Ureter (tissue), 1 donor: ENCODE results near the gene BGN. TPM values are rescaled to one million over a fixed set of nuclear protein-coding genes. Genes with fewer than 3 reads are reported as not detected.

Experiments
- DNase-seq: peaks from one replicate; pipeline ENCODE4 v3.0.0-alpha.2; 2020; ENCODE audit warnings: low spot score
- total RNA-seq: library from RNA; stranded (reverse); gene quantifications from one replicate; pipeline ENCODE4 v1.2.4, GENCODE V29; 2023
- donor health status: DM: yes; HTN: yes; CAD: no.

BGN gene
- total RNA-seq, 1 donor from 2014 or later: 77.5 TPM

- no peak for DNase-seq
Measured at GRCh38 chrX:153504445-153505016, 9.8 kb downstream of the BGN start.

- no peak for DNase-seq
Measured at GRCh38 chrX:153505361-153505760, 10.6 kb downstream of the BGN start.

DNA sequence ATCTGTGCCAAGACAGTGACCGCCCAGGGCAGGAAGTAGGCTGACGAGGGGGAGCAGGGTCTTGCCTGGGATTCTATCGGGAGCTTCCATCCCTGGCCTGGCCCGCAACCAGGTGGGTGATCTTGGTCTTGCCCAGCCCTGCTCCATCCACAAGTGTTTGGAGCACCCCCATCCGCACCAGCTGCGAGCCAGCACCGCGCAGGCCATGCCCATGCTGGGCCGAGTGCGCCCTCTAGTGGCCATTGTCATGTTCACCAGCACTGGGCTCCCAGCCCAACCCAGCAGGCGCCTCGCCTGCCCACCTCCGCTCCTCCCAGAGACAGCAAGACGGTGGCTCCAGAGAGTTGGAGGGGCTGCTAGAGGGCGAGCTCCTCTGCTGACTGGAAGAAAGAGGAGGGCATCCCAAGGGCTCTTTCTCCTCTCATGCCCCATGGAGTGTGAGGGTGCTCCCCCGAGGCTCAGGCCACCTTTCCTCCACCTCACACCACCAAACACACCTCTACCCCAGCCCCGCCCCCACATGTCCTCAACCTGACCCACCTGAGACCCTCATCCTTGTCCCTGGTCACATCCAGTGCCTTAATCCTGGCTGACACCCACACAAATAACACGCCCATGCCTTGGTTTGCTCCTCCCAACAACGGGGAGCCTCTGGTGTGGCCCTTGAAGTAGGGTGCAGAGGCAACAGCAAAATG, 12.9 kb downstream of the BGN start:
- peak; percentile 82 for DNase-seq

GRCh38 chrX:153509592-153509991, 14.8 kb downstream of the BGN start:
- no peak for DNase-seq

DNA sequence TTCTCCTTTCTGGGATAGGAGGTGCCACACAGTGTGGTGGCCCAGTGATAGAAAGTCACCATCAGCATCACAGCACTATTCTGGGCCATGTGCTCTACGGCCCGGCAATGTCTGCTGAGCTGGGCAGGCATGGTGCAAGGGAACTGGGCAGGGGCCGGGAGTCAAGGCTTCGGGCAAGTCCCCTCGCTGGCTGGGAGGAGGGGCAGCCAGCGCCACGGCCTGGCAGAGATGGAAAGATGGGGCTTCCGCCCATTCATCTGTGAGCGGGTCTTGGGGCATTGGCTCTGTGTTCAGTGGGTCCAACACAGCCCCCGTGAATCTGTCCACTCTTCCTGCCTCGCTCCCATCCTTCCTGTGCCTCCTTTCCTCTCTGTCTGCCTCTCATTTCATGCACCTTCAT, 15.6 kb downstream of the BGN start:
- DNase-seq: no peak

- no peak for DNase-seq
Measured at GRCh38 chrX:153511784-153512500, 17.2 kb downstream of the BGN start.

DNA sequence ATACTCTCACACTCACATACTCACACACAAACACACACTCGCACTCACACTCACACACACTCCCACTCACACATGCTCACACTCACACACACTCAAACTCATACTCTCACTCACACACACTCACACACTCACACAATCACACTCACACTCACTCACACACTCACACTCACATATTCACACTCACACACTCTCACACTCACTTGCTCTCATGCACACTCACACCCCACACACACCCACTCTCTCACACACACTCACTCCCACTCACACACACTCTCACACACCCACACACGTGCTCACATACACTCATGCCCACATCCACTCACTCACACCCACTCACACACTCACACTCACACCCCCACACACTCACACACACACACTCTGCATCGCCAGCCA, 17.7 kb downstream of the BGN start:
- no peak for DNase-seq

- DNase-seq: no peak
Measured at GRCh38 chrX:153513265-153513664, 18.5 kb downstream of the BGN start.

GRCh38 chrX:153514259-153514658, 19.5 kb downstream of the BGN start:
- no peak for DNase-seq

DNA sequence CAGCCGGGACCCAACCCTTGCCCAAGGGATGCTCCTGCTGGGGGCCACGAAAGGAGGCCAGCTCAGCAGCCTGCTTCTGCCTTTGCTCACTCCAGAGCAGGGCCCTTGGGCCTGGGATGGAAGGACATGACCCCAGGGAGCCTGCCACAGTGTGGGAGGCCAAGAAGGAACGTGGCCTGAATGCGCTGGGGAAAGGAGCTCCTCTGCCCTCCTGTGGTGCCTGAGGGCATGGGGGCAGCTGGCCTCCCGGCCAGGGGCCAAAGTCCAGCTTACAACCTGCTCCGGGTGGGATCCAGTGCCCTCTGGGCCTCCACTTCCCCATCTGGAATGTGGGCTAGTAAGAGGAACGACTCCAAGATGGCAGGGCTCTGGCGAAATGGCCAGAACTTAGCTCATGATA, 20.7 kb downstream of the BGN start:
- no peak for DNase-seq

GRCh38 chrX:153516073-153516472, 21.3 kb downstream of the BGN start:
- DNase-seq: no peak

GRCh38 chrX:153517423-153517822, 22.6 kb downstream of the BGN start, which contains the start of gene ATP2B3:
ATP2B3 (plus strand) TSS chrX:153517642; CDS start chrX:153536248, 18,606 bp downstream.
- no peak for DNase-seq

- DNase-seq: no peak
Measured at GRCh38 chrX:153517946-153518834, 23.4 kb downstream of the BGN start.

GRCh38 chrX:153519569-153520286, 24.9 kb downstream of the BGN start:
- DNase-seq: no peak

GRCh38 chrX:153520287-153520917, 25.6 kb downstream of the BGN start:
- DNase-seq: no peak

DNA sequence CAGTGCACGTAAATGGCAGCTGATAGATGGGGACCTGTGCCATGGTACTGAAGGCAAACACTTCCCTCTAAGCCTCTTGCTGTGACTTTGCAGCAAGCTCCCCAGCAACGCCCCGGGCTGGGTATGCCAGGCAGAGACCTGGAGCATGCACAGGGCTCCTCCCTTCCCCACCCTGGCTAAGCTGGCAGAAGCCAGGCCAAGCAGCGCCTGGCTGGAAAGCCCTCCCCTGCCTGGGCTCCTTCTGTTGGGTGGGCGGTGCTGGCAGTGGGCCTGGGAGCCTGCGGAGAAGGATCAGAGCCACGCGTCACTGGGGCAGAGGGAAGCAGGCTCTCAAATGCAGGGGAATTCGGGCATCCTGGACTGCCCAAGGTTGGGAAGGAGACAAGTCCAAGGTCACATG, 26.3 kb downstream of the BGN start:
- peak; percentile 58 for DNase-seq

GRCh38 chrX:153522259-153522658, 27.5 kb downstream of the BGN start:
- no peak for DNase-seq

GRCh38 chrX:153523269-153523668, 28.5 kb downstream of the BGN start:
- no peak for DNase-seq

- DNase-seq: no peak
Measured at GRCh38 chrX:153524234-153524633, 29.5 kb downstream of the BGN start.

DNA sequence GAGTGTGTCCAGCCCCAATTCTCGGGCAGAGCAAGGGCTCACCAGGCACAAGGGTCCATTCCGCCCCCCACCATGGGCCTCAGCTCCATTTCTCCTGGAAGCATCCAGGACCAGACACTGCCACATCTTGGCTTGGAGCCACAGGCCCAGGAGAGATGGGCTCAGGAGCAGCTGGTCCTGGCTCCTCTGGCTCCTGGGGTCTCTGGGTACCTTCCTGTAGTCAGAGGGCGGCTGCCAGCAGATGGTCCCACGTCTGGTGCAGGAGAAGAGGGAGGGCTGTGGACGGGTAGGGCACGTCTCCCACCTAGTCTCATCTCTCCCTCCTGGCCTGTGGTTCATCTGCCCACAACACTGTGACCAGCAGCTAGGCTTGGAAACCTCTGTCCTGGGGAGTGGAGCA, 30.7 kb downstream of the BGN start:
- DNase-seq: no peak

- no peak for DNase-seq
Measured at GRCh38 chrX:153526042-153526441, 31.3 kb downstream of the BGN start.
